Measurements from ENCODE around the gene ARID1A. TPM values are rescaled to one million over a fixed set of nuclear protein-coding genes. Genes with fewer than 3 reads are reported as not detected.

ARID1A gene
- polyA plus RNA-seq, 1 donor = 117 TPM

- DNase-seq = no peak
These were observed 58.5 kb downstream of the ARID1A start for GRCh38 chr1:26754086-26754874.

GRCh38 chr1:26758358-26758757 lies 62.5 kb downstream of the ARID1A start:
- no peak for DNase-seq

GRCh38 chr1:26759531-26759930 lies 63.7 kb downstream of the ARID1A start:
- no peak for DNase-seq

GRCh38 chr1:26761217-26761616 lies 65.4 kb downstream of the ARID1A start:
- no peak for DNase-seq

GRCh38 chr1:26767714-26768113 lies 71.9 kb downstream of the ARID1A start:
- no peak for DNase-seq

GRCh38 chr1:26768755-26769154 lies 72.9 kb downstream of the ARID1A start:
- DNase-seq = peak; percentile 30

GRCh38 chr1:26771285-26771642 lies 75.4 kb downstream of the ARID1A start:
- no peak for DNase-seq

GRCh38 chr1:26771643-26772321 lies 76.0 kb downstream of the ARID1A start:
- no peak for DNase-seq

GRCh38 chr1:26772687-26773086 lies 76.9 kb downstream of the ARID1A start:
- no peak for DNase-seq

GRCh38 chr1:26774462-26774861 lies 78.6 kb downstream of the ARID1A start:
- no peak for DNase-seq

GRCh38 chr1:26775666-26776065 lies 79.9 kb downstream of the ARID1A start:
- no peak for DNase-seq

GRCh38 chr1:26779098-26779668 lies 83.4 kb downstream of the ARID1A start:
- DNase-seq = no peak

GRCh38 chr1:26780344-26780957 lies 84.6 kb downstream of the ARID1A start:
- DNase-seq = no peak

GRCh38 chr1:26781206-26781825 lies 85.5 kb downstream of the ARID1A start:
- no peak for DNase-seq

GRCh38 chr1:26782521-26783212 lies 86.9 kb downstream of the ARID1A start:
- DNase-seq = no peak

GRCh38 chr1:26783646-26784022 lies 87.8 kb downstream of the ARID1A start:
- no peak for DNase-seq

GRCh38 chr1:26784023-26784871 lies 88.4 kb downstream of the ARID1A start:
- peak; percentile 71 for DNase-seq

GRCh38 chr1:26784886-26785285 lies 89.1 kb downstream of the ARID1A start:
- DNase-seq = no peak

GRCh38 chr1:26785611-26786436 lies 90.0 kb downstream of the ARID1A start:
- no peak for DNase-seq
